Measurements from ENCODE around the gene PKDCC. TPM values are rescaled to one million over a fixed set of nuclear protein-coding genes. Genes with fewer than 3 reads are reported as not detected.

PKDCC gene
- total and polyA plus RNA-seq, 10 of the 15 experiments (the other 5 are each of a cell fraction or from before 2014, with no cell fraction given) = 0.13 to 10.2 (median 2.3) TPM

- TF ChIP-seq ETV6 (conservative IDR thresholded peaks at IDR 0.05 in 1 of 2, IDR thresholded peaks at IDR 0.05 in 1 of 2; ENCODE audit: borderline replicate concordance in 1 of 2, low read depth in 1 of 2) (no peak), EED (IDR thresholded peaks at IDR 0.05; ENCODE audit: low read depth) (no peak), PML (IDR thresholded peaks at IDR 0.05; ENCODE audit: low read length) (no peak), NRF1 (conservative IDR thresholded peaks at IDR 0.05; ENCODE audit: low read depth, low read length) (no peak), CBX3 (IDR thresholded peaks at IDR 0.05; ENCODE audit: borderline replicate concordance, low read depth) (no peak), ASH2L (IDR thresholded peaks at IDR 0.05; ENCODE audit: borderline replicate concordance, low read depth) (no peak), TCF7 (IDR thresholded peaks at IDR 0.05; ENCODE audit: borderline replicate concordance) (no peak), FOXM1 (IDR thresholded peaks at IDR 0.05; ENCODE audit: low read depth, low read length) (no peak), SMAD5 (IDR thresholded peaks at IDR 0.05; ENCODE audit: low read depth) (no peak), LARP7 (IDR thresholded peaks at IDR 0.05) (no peak)
- TF ChIP-seq, protein P1, sequence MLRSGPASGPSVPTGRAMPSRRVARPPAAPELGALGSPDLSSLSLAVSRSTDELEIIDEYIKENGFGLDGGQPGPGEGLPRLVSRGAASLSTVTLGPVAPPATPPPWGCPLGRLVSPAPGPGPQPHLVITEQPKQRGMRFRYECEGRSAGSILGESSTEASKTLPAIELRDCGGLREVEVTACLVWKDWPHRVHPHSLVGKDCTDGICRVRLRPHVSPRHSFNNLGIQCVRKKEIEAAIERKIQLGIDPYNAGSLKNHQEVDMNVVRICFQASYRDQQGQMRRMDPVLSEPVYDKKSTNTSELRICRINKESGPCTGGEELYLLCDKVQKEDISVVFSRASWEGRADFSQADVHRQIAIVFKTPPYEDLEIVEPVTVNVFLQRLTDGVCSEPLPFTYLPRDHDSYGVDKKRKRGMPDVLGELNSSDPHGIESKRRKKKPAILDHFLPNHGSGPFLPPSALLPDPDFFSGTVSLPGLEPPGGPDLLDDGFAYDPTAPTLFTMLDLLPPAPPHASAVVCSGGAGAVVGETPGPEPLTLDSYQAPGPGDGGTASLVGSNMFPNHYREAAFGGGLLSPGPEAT (IDR thresholded peaks at IDR 0.05; ENCODE audit: low read depth) = no peak
- TF ChIP-seq, protein P2, sequence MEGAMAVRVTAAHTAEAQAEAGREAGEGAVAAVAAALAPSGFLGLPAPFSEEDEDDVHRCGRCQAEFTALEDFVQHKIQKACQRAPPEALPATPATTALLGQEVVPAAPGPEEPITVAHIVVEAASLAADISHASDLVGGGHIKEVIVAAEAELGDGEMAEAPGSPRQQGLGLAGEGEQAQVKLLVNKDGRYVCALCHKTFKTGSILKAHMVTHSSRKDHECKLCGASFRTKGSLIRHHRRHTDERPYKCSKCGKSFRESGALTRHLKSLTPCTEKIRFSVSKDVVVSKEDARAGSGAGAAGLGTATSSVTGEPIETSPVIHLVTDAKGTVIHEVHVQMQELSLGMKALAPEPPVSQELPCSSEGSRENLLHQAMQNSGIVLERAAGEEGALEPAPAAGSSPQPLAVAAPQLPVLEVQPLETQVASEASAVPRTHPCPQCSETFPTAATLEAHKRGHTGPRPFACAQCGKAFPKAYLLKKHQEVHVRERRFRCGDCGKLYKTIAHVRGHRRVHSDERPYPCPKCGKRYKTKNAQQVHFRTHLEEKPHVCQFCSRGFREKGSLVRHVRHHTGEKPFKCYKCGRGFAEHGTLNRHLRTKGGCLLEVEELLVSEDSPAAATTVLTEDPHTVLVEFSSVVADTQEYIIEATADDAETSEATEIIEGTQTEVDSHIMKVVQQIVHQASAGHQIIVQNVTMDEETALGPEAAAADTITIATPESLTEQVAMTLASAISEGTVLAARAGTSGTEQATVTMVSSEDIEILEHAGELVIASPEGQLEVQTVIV (IDR thresholded peaks at IDR 0.05; ENCODE audit: borderline replicate concordance, partially characterized antibody) = no peak
These were observed 12.6 kb upstream of the PKDCC start for GRCh38 chr2:42035241-42035640.

More at GRCh38 chr2:42035241-42035640, 12.6 kb upstream of the PKDCC start:
- DNase-seq (ENCODE audit: low read depth, low spot score) = no peak
- Histone ChIP-seq H3K27me3 (replicated peaks in 1 of 2; ENCODE audit: control insufficient read depth in 2 of 2, insufficient read depth in 2 of 2, low read length in 1 of 2) (no peaks in the 10 kb centered on the region; a peak in 1 of 4 replicates), H3K27ac (ENCODE audit: control insufficient read depth, insufficient read depth) (no peak overlapping the region), H3K9ac (ENCODE audit: control insufficient read depth, insufficient read depth, low read length) (no peak overlapping the region), H3K4me1 (ENCODE audit: control insufficient read depth, insufficient read depth, low read length) (peaks cover 13% of the 10 kb centered on the region), H3K36me3 (ENCODE audit: control insufficient read depth in 2 of 2, insufficient read depth in 2 of 2, low read length in 1 of 2) (no peaks in the 10 kb centered on the region), H3K4me2 (ENCODE audit: control insufficient read depth, insufficient read depth) (no peak overlapping the region), H2AFZ (ENCODE audit: control insufficient read depth, low read depth, low read length) (no peak overlapping the region), H3K4me3 (no peak overlapping the region), H4K20me1 (ENCODE audit: control insufficient read depth, insufficient read depth) (no peaks in the 10 kb centered on the region), H3K79me2 (ENCODE audit: control insufficient read depth, insufficient read depth, low read length) (no peaks in the 10 kb centered on the region), H3K9me3 (replicated peaks; ENCODE audit: control insufficient read depth, insufficient read depth, low read length) (no peaks in the 10 kb centered on the region)
- no TSS peak for BruUV-seq (replicated peaks)
- intact Hi-C loops (cut with micrococcal nuclease; ENCODE audit: unreplicated experiment) (no loop called here), in situ Hi-C loops (cut with MboI) (no loop called here)
- ATAC-seq = no peak
- 68% methylated on average over 5 of the region's 5 CpGs for WGBS (ENCODE audit: insufficient coverage, insufficient replicate concordance, low lambda C conversion rate, missing lambda C conversion rate)
- RAD21 ChIA-PET (ENCODE audit: unreplicated experiment) = no interaction called here
- no peak for FAIRE-seq
- CTCF ChIA-PET = interaction anchor here (1.4 kb wide), 1 partner anchor 10 kb away, joined by 3 read pairs; no protein-coding TSS in a partner anchor
- SMC1A ChIA-PET (ENCODE audit: uncharacterized antibody, unreplicated experiment) = no interaction called here
- POLR2A ChIA-PET = no interaction called here
